ENCODE results near the gene MOSMO.

GRCh38 chr16:22034503-22034902, 26.6 kb downstream of the MOSMO start:
- TF ChIP-seq CEBPB (IDR thresholded peaks at IDR 0.05): no peak
- TF ChIP-seq EP300 (IDR thresholded peaks at IDR 0.05; ENCODE audit: borderline replicate concordance): no peak
- TF ChIP-seq NFIC (IDR thresholded peaks at IDR 0.05): no peak
- no peak for TF ChIP-seq REST (IDR thresholded peaks at IDR 0.05; ENCODE audit: low read depth)
- no peak for TF ChIP-seq YY1 (IDR thresholded peaks at IDR 0.05; ENCODE audit: low read depth)
- no peak for TF ChIP-seq TAF1 (IDR thresholded peaks at IDR 0.05; ENCODE audit: low read depth)
- no peak for TF ChIP-seq ZBTB7A (IDR thresholded peaks at IDR 0.05; ENCODE audit: low read depth)
- TF ChIP-seq USF1 (IDR thresholded peaks at IDR 0.05): no peak
- TF ChIP-seq TEAD4 (IDR thresholded peaks at IDR 0.05): no peak
- no peak for TF ChIP-seq FOXM1 (IDR thresholded peaks at IDR 0.05; ENCODE audit: borderline replicate concordance, low read depth)
